Measurements from ENCODE around the gene TAS2R5.
"Not testable (repeated sequence)": the region's sequence is repeated elsewhere in the genome, so short reads cannot be mapped to it uniquely, and the experiment has no call there.

TAS2R5 gene

GRCh38 chr7:141788296-141788695 is 1.7 kb upstream of the TAS2R5 start:
- Histone ChIP-seq H3K4me2 (ENCODE audit: low read length) (no peak overlapping the region), H3K27ac (ENCODE audit: low read depth, low read length) (no peak overlapping the region), H3K79me1 (ENCODE audit: low read length) (no peaks in the 10 kb centered on the region), H2BK120ac (ENCODE audit: low read depth, low read length) (no peak overlapping the region), H4K8ac (ENCODE audit: low read depth, low read length) (no peak overlapping the region), H2BK15ac (replicated peaks; ENCODE audit: low read depth) (no peak overlapping the region), H3K23ac (ENCODE audit: low read length) (no peak overlapping the region), H2AK5ac (ENCODE audit: low read length) (no peak overlapping the region), H4K5ac (ENCODE audit: low read length) (no peak overlapping the region), H3K4me3 (ENCODE audit: low read length) (no peak overlapping the region), H3K4me1 (ENCODE audit: control insufficient read depth, low read depth, low read length) (no peaks in the 10 kb centered on the region), H2BK5ac (ENCODE audit: low read length) (no peak overlapping the region), H3K36me3 (ENCODE audit: control insufficient read depth, insufficient read depth, low read length) (no peaks in the 10 kb centered on the region), H3K18ac (ENCODE audit: low read length) (no peak overlapping the region), H3K56ac (ENCODE audit: low read length) (no peak overlapping the region), H3K9ac (ENCODE audit: low read length) (no peak overlapping the region), H3K79me2 (ENCODE audit: control insufficient read depth, insufficient read depth, low read length) (no peaks in the 10 kb centered on the region), H3K4ac (ENCODE audit: low read depth, low read length) (no peak overlapping the region), H3K27me3 (ENCODE audit: insufficient read depth, low read length, poor library complexity) (no peaks in the 10 kb centered on the region)
- no peak for DNase-seq
- WGBS (ENCODE audit: extremely low coverage, insufficient coverage, low lambda C conversion rate): no CpG with 5 or more reads among the region's 2 CpGs

- Histone ChIP-seq H2BK5ac (ENCODE audit: low read length) (no peak overlapping the region), H3K36me3 (ENCODE audit: control insufficient read depth, insufficient read depth, low read length) (no peaks in the 10 kb centered on the region), H3K79me1 (ENCODE audit: low read length) (no peaks in the 10 kb centered on the region), H2BK120ac (ENCODE audit: low read depth, low read length) (no peak overlapping the region), H4K8ac (ENCODE audit: low read depth, low read length) (no peak overlapping the region), H3K4me2 (ENCODE audit: low read length) (no peak overlapping the region), H3K9ac (ENCODE audit: low read length) (no peak overlapping the region), H4K5ac (ENCODE audit: low read length) (no peak overlapping the region), H3K79me2 (ENCODE audit: control insufficient read depth, insufficient read depth, low read length) (no peaks in the 10 kb centered on the region), H3K23ac (ENCODE audit: low read length) (no peak overlapping the region), H3K18ac (ENCODE audit: low read length) (no peak overlapping the region), H3K56ac (ENCODE audit: low read length) (no peak overlapping the region), H3K4ac (ENCODE audit: low read depth, low read length) (no peak overlapping the region), H3K27me3 (ENCODE audit: insufficient read depth, low read length, poor library complexity) (no peaks in the 10 kb centered on the region), H3K4me3 (ENCODE audit: low read length) (no peak overlapping the region), H3K27ac (ENCODE audit: low read depth, low read length) (no peak overlapping the region), H2AK5ac (ENCODE audit: low read length) (no peak overlapping the region), H2BK15ac (replicated peaks; ENCODE audit: low read depth) (no peak overlapping the region), H3K4me1 (ENCODE audit: control insufficient read depth, low read depth, low read length) (no peaks in the 10 kb centered on the region)
- no peak for DNase-seq
- no CpG with 5 or more reads among the region's 2 CpGs for WGBS (ENCODE audit: extremely low coverage, insufficient coverage, low lambda C conversion rate)
These were observed 2.5 kb downstream of the TAS2R5 start for GRCh38 chr7:141792526-141792925.

GRCh38 chr7:141820067-141820466 is 30.1 kb downstream of the TAS2R5 start:
- no peaks in the 10 kb centered on the region for H3K79me1 ChIP-seq (ENCODE audit: low read length)
- H2BK15ac ChIP-seq (replicated peaks; ENCODE audit: low read depth): no peak overlapping the region
- no peak overlapping the region for H2AK5ac ChIP-seq (ENCODE audit: low read length)
- no peaks in the 10 kb centered on the region for H3K36me3 ChIP-seq (ENCODE audit: control insufficient read depth, insufficient read depth, low read length)
- H4K8ac ChIP-seq (ENCODE audit: low read depth, low read length): no peak overlapping the region
- H4K5ac ChIP-seq (ENCODE audit: low read length): no peak overlapping the region
- no peak overlapping the region for H3K23ac ChIP-seq (ENCODE audit: low read length)
- no CpG with 5 or more reads among the region's 1 CpG for WGBS (ENCODE audit: extremely low coverage, insufficient coverage, low lambda C conversion rate)
- no peaks in the 10 kb centered on the region for H3K4me1 ChIP-seq (ENCODE audit: control insufficient read depth, low read depth, low read length)
- no peak overlapping the region for H2BK120ac ChIP-seq (ENCODE audit: low read depth, low read length)
- H3K9ac ChIP-seq (ENCODE audit: low read length): no peak overlapping the region
- H3K4me2 ChIP-seq (ENCODE audit: low read length): no peak overlapping the region
- H3K4me3 ChIP-seq (ENCODE audit: low read length): no peak overlapping the region
- H3K27me3 ChIP-seq (ENCODE audit: insufficient read depth, low read length, poor library complexity): no peaks in the 10 kb centered on the region
- H2BK5ac ChIP-seq (ENCODE audit: low read length): no peak overlapping the region
- H3K27ac ChIP-seq (ENCODE audit: low read depth, low read length): no peak overlapping the region
- no peak for DNase-seq
- H3K4ac ChIP-seq (ENCODE audit: low read depth, low read length): no peak overlapping the region
- H3K18ac ChIP-seq (ENCODE audit: low read length): no peak overlapping the region
- H3K79me2 ChIP-seq (ENCODE audit: control insufficient read depth, insufficient read depth, low read length): no peaks in the 10 kb centered on the region
- no peak overlapping the region for H3K56ac ChIP-seq (ENCODE audit: low read length)

DNA sequence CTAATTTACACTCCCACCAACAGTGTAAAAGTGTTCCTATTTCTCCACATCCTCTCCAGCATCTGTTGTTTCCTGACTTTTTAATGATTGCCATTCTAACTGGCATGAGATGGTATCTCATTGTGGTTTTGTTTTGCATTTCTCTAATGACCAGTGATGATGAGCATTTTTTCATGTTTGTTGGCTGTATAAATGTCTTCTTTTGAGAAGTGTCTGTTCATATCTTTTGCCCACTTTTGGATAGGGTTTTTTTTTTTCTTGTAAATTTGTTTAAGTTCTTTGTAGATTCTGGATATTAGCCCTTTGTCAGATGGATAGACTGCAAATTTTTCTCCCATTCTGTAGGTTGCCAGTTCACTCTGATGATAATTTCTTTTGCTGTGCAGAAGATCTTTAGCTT is 32.4 kb downstream of the TAS2R5 start:
- not testable (repeated sequence) for H3K18ac ChIP-seq (ENCODE audit: low read length); H3K23ac ChIP-seq (ENCODE audit: low read length); H3K4me1 ChIP-seq (ENCODE audit: control insufficient read depth, low read depth, low read length); H3K56ac ChIP-seq (ENCODE audit: low read length); H3K27ac ChIP-seq (ENCODE audit: low read depth, low read length); H3K4me2 ChIP-seq (ENCODE audit: low read length); H2BK120ac ChIP-seq (ENCODE audit: low read depth, low read length); H4K8ac ChIP-seq (ENCODE audit: low read depth, low read length); H4K5ac ChIP-seq (ENCODE audit: low read length); H3K79me2 ChIP-seq (ENCODE audit: control insufficient read depth, insufficient read depth, low read length); H2BK15ac ChIP-seq (replicated peaks; ENCODE audit: low read depth); H3K27me3 ChIP-seq (ENCODE audit: insufficient read depth, low read length, poor library complexity); H3K9ac ChIP-seq (ENCODE audit: low read length); DNase-seq; H3K36me3 ChIP-seq (ENCODE audit: control insufficient read depth, insufficient read depth, low read length); H3K4ac ChIP-seq (ENCODE audit: low read depth, low read length); H3K79me1 ChIP-seq (ENCODE audit: low read length); H2BK5ac ChIP-seq (ENCODE audit: low read length); H2AK5ac ChIP-seq (ENCODE audit: low read length); H3K4me3 ChIP-seq (ENCODE audit: low read length)

- Histone ChIP-seq H4K8ac (ENCODE audit: low read depth, low read length) (no peak overlapping the region), H2BK5ac (ENCODE audit: low read length) (no peak overlapping the region), H3K4me2 (ENCODE audit: low read length) (no peak overlapping the region), H2AK5ac (ENCODE audit: low read length) (no peak overlapping the region), H3K4me1 (ENCODE audit: control insufficient read depth, low read depth, low read length) (no peaks in the 10 kb centered on the region), H3K79me1 (ENCODE audit: low read length) (no peaks in the 10 kb centered on the region), H3K23ac (ENCODE audit: low read length) (no peak overlapping the region), H3K27me3 (ENCODE audit: insufficient read depth, low read length, poor library complexity) (no peaks in the 10 kb centered on the region), H2BK120ac (ENCODE audit: low read depth, low read length) (no peak overlapping the region), H3K36me3 (ENCODE audit: control insufficient read depth, insufficient read depth, low read length) (no peaks in the 10 kb centered on the region), H3K79me2 (ENCODE audit: control insufficient read depth, insufficient read depth, low read length) (no peaks in the 10 kb centered on the region), H3K18ac (ENCODE audit: low read length) (no peak overlapping the region), H3K56ac (ENCODE audit: low read length) (no peak overlapping the region), H3K4ac (ENCODE audit: low read depth, low read length) (no peak overlapping the region), H4K5ac (ENCODE audit: low read length) (no peak overlapping the region), H3K9ac (ENCODE audit: low read length) (no peak overlapping the region), H2BK15ac (replicated peaks; ENCODE audit: low read depth) (no peak overlapping the region), H3K27ac (ENCODE audit: low read depth, low read length) (no peak overlapping the region), H3K4me3 (ENCODE audit: low read length) (no peak overlapping the region)
- DNase-seq: no peak
- WGBS (ENCODE audit: extremely low coverage, insufficient coverage, low lambda C conversion rate): no CpG with 5 or more reads among the region's 5 CpGs
These were observed 47.7 kb downstream of the TAS2R5 start for GRCh38 chr7:141837683-141838082.

DNA sequence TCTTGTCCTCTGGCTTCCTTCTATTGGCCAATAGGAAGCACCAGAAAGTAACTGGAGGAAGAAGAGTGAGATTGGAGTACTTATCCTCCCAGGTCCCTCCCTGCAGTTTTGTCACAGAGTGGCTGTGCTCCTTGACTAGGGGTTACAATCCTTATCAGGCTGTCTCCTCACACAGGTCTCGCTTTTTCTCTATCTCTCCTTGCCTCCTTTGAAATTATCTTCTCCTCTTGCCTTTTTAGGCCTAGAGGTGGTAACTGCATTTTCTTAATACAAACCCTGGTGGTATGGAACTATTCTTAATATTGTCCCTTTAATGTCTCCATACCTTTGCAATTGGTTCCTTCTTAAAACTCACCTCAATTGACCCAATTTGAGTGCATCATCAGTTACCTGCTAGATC is 48.6 kb downstream of the TAS2R5 start:
- Histone ChIP-seq H4K5ac (ENCODE audit: low read length) (no peak overlapping the region), H2BK5ac (ENCODE audit: low read length) (no peak overlapping the region), H2BK120ac (ENCODE audit: low read depth, low read length) (no peak overlapping the region), H2BK15ac (replicated peaks; ENCODE audit: low read depth) (no peak overlapping the region), H3K27ac (ENCODE audit: low read depth, low read length) (no peak overlapping the region), H3K36me3 (ENCODE audit: control insufficient read depth, insufficient read depth, low read length) (no peaks in the 10 kb centered on the region), H4K8ac (ENCODE audit: low read depth, low read length) (no peak overlapping the region), H3K23ac (ENCODE audit: low read length) (no peak overlapping the region), H3K56ac (ENCODE audit: low read length) (no peak overlapping the region), H3K4me1 (ENCODE audit: control insufficient read depth, low read depth, low read length) (no peaks in the 10 kb centered on the region), H3K4me2 (ENCODE audit: low read length) (no peak overlapping the region), H3K4me3 (ENCODE audit: low read length) (no peak overlapping the region), H3K79me2 (ENCODE audit: control insufficient read depth, insufficient read depth, low read length) (no peaks in the 10 kb centered on the region), H3K27me3 (ENCODE audit: insufficient read depth, low read length, poor library complexity) (no peaks in the 10 kb centered on the region), H3K4ac (ENCODE audit: low read depth, low read length) (no peak overlapping the region), H2AK5ac (ENCODE audit: low read length) (no peak overlapping the region), H3K9ac (ENCODE audit: low read length) (no peak overlapping the region), H3K79me1 (ENCODE audit: low read length) (no peaks in the 10 kb centered on the region), H3K18ac (ENCODE audit: low read length) (no peak overlapping the region)
- peak; percentile 8 for DNase-seq
- WGBS (ENCODE audit: extremely low coverage, insufficient coverage, low lambda C conversion rate): no CpG with 5 or more reads among the region's 1 CpG

All from mesendoderm (in vitro differentiated cells).